Measurements from ENCODE around the gene NKD2.

The NKD2 gene

GRCh38 chr5:1065891-1066650 is 57.5 kb downstream of the NKD2 start:
- H3K36me3 ChIP-seq, result peaks cover 4 to 77% (median 34%) of the 10 kb centered on the region in 3 donors
- H3K4me3 ChIP-seq, result no peak overlapping the region
- intact Hi-C loops (cut with DNase I; ENCODE audit: low total_unique reads), result no loop called here
- no peaks in the 10 kb centered on the region for H3K27me3 ChIP-seq
- no peaks in the 10 kb centered on the region for H3K4me1 ChIP-seq
- DNase-seq, result no peak
- no peaks in the 10 kb centered on the region for H3K9me3 ChIP-seq
- no peak overlapping the region for H3K27ac ChIP-seq
- TF ChIP-seq CTCF (IDR thresholded peaks at IDR 0.05), result no peak

- peaks cover 4 to 74% (median 34%) of the 10 kb centered on the region in 3 donors for H3K36me3 ChIP-seq
Observed at GRCh38 chr5:1066676-1067075, 58.1 kb downstream of the NKD2 start.

GRCh38 chr5:1067141-1068121 is 58.8 kb downstream of the NKD2 start:
- no peak overlapping the region for H3K4me3 ChIP-seq
- H3K4me1 ChIP-seq, result no peaks in the 10 kb centered on the region
- intact Hi-C loops (cut with DNase I; ENCODE audit: low total_unique reads), result no loop called here
- no peaks in the 10 kb centered on the region for H3K27me3 ChIP-seq
- TF ChIP-seq CTCF (IDR thresholded peaks at IDR 0.05), result no peak
- no peaks in the 10 kb centered on the region for H3K9me3 ChIP-seq
- no peak for DNase-seq
- peaks cover 4 to 66% (median 34%) of the 10 kb centered on the region in 3 donors for H3K36me3 ChIP-seq
- no peak overlapping the region for H3K27ac ChIP-seq

More at GRCh38 chr5:1066676-1067075, 58.1 kb downstream of the NKD2 start:
- H3K9me3 ChIP-seq, result no peaks in the 10 kb centered on the region
- no peak for TF ChIP-seq CTCF (IDR thresholded peaks at IDR 0.05)
- H3K27me3 ChIP-seq, result no peaks in the 10 kb centered on the region
- H3K27ac ChIP-seq, result no peak overlapping the region
- no peak overlapping the region for H3K4me3 ChIP-seq
- DNase-seq, result no peak
- intact Hi-C loops (cut with DNase I; ENCODE audit: low total_unique reads), result no loop called here
- H3K4me1 ChIP-seq, result no peaks in the 10 kb centered on the region

GRCh38 chr5:1068204-1068894 is 59.7 kb downstream of the NKD2 start:
- Histone ChIP-seq H3K36me3 (peaks cover 4 to 60% (median 25%) of the 10 kb centered on the region in 3 donors), H3K4me1 (no peaks in the 10 kb centered on the region), H3K9me3 (no peaks in the 10 kb centered on the region), H3K27ac (no peak overlapping the region), H3K4me3 (no peak overlapping the region), H3K27me3 (no peaks in the 10 kb centered on the region)
- peak in 1 of 2 donors; percentile 47 for DNase-seq
- intact Hi-C loops (cut with DNase I; ENCODE audit: low total_unique reads), result no loop called here
- no peak for TF ChIP-seq CTCF (IDR thresholded peaks at IDR 0.05)

All from tibial artery (tissue), 4 donors.